ENCODE results near the gene NLRP6. TPM values are rescaled to one million over a fixed set of nuclear protein-coding genes. Genes with fewer than 3 reads are reported as not detected.
"Not testable (repeated sequence)": the region's sequence is repeated elsewhere in the genome, so short reads cannot be mapped to it uniquely, and the experiment has no call there.

The NLRP6 gene
- not detected for polyA plus RNA-seq (ENCODE audit: insufficient read length)

- DNase-seq (ENCODE audit: low read depth), result no peak
Observed at GRCh38 chr11:278001-278951, at the start of gene NLRP6. Gene NLRP6, plus strand, starts transcription at chr11:278407. Its CDS starts 163 bp downstream, at chr11:278570.

GRCh38 chr11:230431-230830 is 47.8 kb upstream of the NLRP6 start:
- no peak for DNase-seq (ENCODE audit: low read depth)

GRCh38 chr11:232783-233565 is 45.2 kb upstream of the NLRP6 start:
- DNase-seq (ENCODE audit: low read depth), result no peak

- DNase-seq (ENCODE audit: low read depth), result no peak
Observed at GRCh38 chr11:235180-235579, 43.0 kb upstream of the NLRP6 start.

- DNase-seq (ENCODE audit: low read depth), result no peak
Observed at GRCh38 chr11:235609-235996, 42.6 kb upstream of the NLRP6 start.

GRCh38 chr11:235997-236773 is 42.0 kb upstream of the NLRP6 start, which contains the start of gene SIRT3:
Gene SIRT3, minus strand, starts transcription at chr11:236342. Its CDS starts 14 bp downstream, at chr11:236328.
- DNase-seq (ENCODE audit: low read depth), result peak; percentile 46

- DNase-seq (ENCODE audit: low read depth), result peak; percentile 70
Observed at GRCh38 chr11:236774-237767, 41.1 kb upstream of the NLRP6 start, which contains the start of gene PSMD13. Gene PSMD13, plus strand, starts transcription at chr11:236976. Its CDS starts 74 bp downstream, at chr11:237050.

GRCh38 chr11:238346-238745 is 39.9 kb upstream of the NLRP6 start:
- not testable (repeated sequence) for DNase-seq (ENCODE audit: low read depth)

GRCh38 chr11:240315-240714 is 37.9 kb upstream of the NLRP6 start:
- DNase-seq (ENCODE audit: low read depth), result no peak

- no peak for DNase-seq (ENCODE audit: low read depth)
Observed at GRCh38 chr11:241634-242033, 36.6 kb upstream of the NLRP6 start.

GRCh38 chr11:244376-244775 is 33.8 kb upstream of the NLRP6 start:
- DNase-seq (ENCODE audit: low read depth), result no peak

- no peak for DNase-seq (ENCODE audit: low read depth)
Observed at GRCh38 chr11:249062-249461, 29.1 kb upstream of the NLRP6 start.

GRCh38 chr11:250274-250673 is 27.9 kb upstream of the NLRP6 start:
- DNase-seq (ENCODE audit: low read depth), result no peak

- DNase-seq (ENCODE audit: low read depth), result no peak
Observed at GRCh38 chr11:250740-251299, 27.4 kb upstream of the NLRP6 start.

GRCh38 chr11:251550-251949 is 26.7 kb upstream of the NLRP6 start:
- DNase-seq (ENCODE audit: low read depth), result no peak

GRCh38 chr11:252666-253065 is 25.5 kb upstream of the NLRP6 start:
- no peak for DNase-seq (ENCODE audit: low read depth)

- no peak for DNase-seq (ENCODE audit: low read depth)
Observed at GRCh38 chr11:253160-253885, 24.9 kb upstream of the NLRP6 start.

GRCh38 chr11:253886-254270 is 24.3 kb upstream of the NLRP6 start:
- DNase-seq (ENCODE audit: low read depth), result no peak

- DNase-seq (ENCODE audit: low read depth), result no peak
Observed at GRCh38 chr11:255176-255575, 23.0 kb upstream of the NLRP6 start.

All from forelimb muscle (tissue), 1 donor.